A172 (cell line): Measurements from ENCODE around the gene TNKS1BP1. TPM values are rescaled to one million over a fixed set of nuclear protein-coding genes. Genes with fewer than 3 reads are reported as not detected.
A peak's percentile ranks its signal among the peaks of the same experiment; 100 is the strongest.
"Not testable (repeated sequence)": the region's sequence is repeated elsewhere in the genome, so short reads cannot be mapped to it uniquely, and the experiment has no call there.

ENCODE experiments used
- DNase-seq: peaks from one replicate; pipeline ENCODE4 v3.0.0-alpha.2; 2015; ENCODE audit warnings: low spot score
- total RNA-seq: library from RNA; depleted of rRNA; stranded (reverse); fragments of >200 nt; shearing (Covaris generic); gene quantifications from 2 replicates; pipeline ENCODE4 v1.2.3, GENCODE V29; 2014; rRNA removed

The TNKS1BP1 gene, protein sequence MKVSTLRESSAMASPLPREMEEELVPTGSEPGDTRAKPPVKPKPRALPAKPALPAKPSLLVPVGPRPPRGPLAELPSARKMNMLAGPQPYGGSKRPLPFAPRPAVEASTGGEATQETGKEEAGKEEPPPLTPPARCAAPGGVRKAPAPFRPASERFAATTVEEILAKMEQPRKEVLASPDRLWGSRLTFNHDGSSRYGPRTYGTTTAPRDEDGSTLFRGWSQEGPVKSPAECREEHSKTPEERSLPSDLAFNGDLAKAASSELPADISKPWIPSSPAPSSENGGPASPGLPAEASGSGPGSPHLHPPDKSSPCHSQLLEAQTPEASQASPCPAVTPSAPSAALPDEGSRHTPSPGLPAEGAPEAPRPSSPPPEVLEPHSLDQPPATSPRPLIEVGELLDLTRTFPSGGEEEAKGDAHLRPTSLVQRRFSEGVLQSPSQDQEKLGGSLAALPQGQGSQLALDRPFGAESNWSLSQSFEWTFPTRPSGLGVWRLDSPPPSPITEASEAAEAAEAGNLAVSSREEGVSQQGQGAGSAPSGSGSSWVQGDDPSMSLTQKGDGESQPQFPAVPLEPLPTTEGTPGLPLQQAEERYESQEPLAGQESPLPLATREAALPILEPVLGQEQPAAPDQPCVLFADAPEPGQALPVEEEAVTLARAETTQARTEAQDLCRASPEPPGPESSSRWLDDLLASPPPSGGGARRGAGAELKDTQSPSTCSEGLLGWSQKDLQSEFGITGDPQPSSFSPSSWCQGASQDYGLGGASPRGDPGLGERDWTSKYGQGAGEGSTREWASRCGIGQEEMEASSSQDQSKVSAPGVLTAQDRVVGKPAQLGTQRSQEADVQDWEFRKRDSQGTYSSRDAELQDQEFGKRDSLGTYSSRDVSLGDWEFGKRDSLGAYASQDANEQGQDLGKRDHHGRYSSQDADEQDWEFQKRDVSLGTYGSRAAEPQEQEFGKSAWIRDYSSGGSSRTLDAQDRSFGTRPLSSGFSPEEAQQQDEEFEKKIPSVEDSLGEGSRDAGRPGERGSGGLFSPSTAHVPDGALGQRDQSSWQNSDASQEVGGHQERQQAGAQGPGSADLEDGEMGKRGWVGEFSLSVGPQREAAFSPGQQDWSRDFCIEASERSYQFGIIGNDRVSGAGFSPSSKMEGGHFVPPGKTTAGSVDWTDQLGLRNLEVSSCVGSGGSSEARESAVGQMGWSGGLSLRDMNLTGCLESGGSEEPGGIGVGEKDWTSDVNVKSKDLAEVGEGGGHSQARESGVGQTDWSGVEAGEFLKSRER (N-terminal part only)
- total RNA-seq, result 43.8 and 50.8 TPM in 2 replicates

DNA sequence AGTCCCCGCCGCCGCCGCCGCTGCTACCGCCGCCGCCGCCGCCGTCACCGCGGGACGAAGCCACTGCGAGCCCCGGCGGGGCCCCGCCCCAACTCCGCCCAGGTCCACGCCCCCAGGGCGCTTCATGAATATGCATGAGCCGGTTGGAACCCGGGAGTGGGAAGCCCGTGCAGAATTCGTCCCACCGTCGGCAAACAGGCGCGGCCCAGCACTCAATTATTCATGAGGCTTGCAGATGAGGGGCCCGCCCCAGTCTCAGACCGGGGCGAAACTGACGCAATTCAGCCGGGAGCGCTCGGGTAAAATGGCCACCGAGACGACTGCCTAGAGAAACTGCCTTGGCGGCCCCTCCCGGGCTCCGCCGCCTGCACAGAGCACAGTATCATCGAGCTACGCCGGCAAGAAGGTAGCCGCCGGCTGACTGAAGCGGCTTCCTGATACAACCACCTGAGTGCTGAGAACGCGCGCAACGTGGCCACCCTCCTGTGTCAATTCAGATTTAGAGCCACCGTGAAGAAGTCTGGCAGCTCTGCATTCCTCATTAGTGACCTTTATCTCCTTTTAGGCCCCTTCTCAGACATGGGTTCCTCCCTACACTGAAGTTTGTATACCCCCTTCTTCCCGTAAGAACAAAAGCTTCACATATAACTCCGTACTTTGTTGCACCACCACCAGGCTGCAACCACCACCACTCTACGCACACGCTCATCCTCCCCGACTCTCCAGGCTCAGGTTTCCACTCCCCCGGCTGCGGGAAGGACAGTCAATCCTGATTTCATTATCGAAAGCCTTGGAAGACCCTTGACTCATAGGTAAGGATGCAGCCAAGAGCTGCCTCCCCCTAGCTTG is at the start of gene TNKS1BP1:
TSS of gene TNKS1BP1 (minus strand) at position 67 of the 849 bp plus-strand sequence. CDS start 3,067 bp downstream, outside the sequence.
- peak; percentile 85 for DNase-seq

DNA sequence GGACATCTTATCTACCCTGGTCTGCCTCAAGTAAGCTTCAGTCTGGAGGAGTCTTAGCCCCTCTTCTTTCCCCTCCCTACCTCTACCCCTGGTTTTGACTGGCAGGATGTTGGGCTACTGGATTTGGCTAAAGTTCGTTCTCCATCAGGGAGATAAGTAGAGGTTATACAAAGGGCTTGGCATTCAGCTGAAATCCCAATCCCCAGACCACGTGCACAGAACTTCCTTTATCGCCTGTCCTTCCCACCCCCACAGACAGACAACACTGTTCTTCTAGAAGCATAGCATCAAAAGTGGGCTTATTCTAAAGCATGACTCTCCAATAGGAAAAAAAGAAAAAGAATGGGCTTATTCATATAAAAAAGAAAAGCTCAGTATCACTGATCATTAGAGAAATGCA is 48.4 kb upstream of the TNKS1BP1 start:
- no peak for DNase-seq

DNA sequence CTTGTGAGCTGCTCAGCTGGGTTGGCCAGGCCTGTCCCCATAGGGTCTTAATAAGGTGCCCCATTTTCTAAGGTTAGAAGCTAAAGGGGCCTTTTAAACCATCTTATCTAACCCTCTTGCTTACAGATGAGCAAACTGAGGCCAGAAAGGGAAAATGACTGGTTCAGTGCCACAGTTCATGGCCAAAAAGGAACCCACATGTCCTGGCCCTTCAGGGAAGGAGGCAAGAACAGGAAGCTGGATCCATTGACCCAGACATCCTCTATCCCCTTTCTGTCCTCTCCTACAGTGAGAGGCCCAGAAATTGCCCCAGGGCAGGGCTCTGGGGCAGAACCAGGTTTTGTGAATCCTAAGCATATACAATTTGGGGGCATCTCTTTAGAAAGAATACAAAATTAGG is 46.2 kb upstream of the TNKS1BP1 start:
- no peak for DNase-seq

DNA sequence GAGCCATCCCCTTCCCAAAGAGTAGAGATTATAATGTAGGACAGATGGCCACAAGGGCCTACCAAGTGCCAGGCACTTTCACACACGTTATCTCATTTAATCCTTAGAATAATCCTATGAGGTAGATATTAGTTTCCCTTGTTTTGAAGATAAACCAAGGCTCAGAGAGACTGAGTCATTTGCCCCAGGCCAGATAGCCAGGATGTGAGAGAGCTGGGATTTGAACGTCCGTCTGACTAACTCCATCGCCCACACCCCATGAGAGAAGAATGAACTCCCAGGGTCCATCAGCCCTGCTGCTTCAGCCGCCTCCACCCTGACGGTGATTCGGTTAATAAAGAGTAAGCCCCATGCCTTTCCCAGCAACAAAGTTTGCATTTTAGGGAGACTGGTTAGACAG is 45.5 kb upstream of the TNKS1BP1 start:
- no peak for DNase-seq

DNA sequence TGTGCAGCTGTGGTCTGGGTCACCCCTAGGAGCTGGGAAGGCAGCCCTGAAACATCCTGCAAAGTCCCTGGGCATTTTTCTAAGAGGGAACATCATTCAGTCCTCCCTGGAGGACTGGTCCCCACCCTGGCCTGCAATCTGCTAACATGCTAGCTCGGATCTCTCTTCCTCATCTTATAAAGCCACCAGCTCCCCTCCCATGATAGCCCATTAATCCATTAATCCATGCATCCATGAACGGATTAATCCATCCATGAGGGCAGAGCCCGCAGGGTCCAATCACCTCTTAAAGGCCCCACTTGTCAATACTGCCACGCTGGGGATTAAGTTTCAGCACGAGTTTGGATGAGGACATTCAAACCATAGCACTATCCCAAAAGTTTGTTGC is 44.1 kb upstream of the TNKS1BP1 start:
- DNase-seq, result no peak

DNA sequence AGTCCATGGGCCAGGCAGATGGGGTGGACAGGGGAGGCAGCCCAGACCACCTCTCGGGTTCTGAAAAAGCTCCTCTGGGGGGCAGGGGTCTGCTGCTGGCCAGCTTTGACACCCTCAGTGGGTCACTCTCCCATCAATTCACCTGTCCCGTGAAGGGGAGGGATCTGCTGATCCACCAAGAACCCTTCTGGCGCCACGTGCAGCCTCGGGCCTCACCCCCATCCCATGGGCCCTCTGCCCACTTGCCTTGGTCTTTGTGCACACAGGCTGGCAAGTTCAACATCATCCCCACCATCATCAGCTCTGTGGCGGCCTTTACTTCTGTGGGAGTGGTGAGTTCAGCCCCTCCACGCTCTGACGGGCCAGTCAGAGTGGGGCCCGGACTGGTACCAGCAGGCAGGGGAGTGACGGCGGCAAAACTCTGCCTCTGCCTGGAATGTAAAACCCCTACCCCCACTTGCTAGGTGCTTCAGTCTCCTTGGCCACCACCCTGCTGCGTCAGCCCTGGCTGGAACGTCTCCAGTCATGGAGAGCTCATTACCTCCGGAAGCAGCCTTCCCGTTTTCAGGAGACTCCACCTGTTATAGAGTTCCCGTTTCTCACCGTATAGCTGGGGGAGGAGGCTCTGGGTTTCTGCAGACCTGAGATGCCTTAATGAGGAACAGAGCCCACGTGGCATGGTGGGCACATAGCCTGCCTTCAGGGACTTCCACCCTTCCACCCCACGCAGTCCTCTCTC is 43.5 kb upstream of the TNKS1BP1 start:
- DNase-seq, result no peak

DNA sequence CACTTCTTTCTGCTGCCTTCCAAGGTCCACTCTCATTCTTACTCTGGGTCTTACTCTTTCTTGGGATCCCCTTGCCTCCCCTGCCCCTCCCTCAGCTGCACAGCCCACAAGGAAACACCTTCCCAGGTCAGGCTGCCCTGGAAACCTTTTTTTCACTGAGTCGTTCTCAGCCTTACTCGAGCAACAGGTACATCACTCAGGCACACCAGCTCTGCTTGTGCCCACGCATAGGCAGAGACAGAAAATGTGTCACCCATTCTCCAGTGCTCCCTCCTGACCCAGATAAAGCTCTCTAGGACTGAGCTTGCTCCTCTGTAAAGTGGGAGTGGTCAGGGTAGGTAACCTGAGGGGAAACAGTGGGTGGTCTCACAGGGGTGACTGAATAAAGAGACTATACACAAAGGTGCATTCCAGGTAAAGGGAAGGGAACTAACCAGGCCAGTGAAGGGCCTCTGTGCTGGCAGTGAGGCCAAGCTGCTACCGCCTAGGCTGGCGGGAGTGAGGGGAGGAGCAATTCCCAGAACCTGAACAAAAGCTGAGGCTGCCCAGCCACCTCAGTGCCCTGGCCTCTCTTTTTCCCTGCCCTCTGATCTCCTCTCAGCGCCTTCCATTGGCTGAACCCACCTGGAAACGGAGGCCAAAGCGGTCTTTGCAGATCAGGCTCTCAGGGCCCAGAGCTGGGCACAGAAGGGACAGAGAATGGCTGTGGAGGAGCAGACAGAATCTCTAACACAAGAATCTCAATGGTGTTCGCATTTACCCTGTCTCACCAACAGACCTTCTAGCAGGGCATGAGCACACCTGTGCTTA is 40.3 kb upstream of the TNKS1BP1 start:
- DNase-seq, result no peak

DNA sequence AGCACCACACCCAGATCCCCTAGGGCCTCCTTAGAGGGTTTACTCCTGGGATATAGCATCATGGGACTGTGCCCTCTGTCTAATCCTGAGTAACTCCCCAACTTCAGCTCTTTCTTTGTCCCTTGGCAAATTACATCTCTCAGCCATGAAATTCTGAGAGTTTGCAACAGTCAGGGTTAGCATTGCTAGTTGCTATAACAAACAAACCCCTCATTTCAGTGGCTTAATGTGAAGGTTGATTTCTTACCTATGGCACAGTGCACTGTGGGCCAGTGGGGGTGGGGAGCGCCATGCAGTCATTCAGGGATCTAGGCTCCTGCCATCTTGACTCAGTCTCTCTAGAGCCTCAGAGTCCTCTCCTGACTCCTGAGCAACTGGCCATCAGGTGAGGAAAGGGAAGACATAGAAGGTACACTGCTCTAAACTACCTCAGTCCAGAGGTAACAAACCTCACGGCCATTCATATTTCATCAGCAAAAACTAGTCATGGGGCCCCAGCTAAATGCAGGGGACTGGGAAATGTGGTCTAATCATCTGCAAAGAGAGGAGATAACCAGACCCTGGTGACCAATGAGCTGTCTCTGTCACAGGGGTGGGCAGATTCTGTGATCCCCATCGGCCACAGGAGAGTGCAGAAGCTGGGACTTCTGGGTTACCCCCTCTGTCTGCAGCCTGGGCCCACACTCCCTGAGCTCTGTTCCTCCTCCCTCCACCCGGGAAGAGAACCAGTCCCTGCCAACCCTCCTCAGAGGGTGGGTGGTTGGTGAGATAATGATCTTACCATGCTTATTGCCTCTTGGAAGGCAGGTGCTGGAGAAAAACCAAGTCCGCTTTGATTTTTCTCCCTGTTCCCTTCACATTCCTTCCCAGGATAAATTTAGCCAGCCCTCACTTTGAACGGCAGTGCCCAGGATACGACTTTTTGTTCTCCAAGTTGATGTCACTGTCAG is 38.7 kb upstream of the TNKS1BP1 start:
- no peak for DNase-seq

DNA sequence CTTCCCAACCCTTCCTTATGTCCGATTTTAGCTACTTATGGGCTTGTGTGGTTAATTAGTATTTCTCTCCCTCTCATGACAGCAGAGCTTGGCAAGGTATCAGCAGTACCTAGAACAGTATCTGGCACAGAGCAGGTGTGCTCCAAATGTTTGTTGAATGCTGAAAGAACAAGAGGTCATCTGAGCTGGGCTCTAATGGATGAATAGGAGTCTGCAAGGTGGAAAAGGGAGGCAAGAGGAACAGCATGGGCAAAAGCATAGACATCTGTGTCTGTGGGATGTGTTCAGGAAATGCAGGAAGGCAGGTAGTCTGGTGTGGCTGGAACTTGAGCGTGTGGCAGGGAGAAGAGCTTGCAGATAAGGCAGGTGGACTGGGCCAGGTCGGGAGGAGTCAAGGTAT is 37.2 kb upstream of the TNKS1BP1 start:
- DNase-seq, result no peak

DNA sequence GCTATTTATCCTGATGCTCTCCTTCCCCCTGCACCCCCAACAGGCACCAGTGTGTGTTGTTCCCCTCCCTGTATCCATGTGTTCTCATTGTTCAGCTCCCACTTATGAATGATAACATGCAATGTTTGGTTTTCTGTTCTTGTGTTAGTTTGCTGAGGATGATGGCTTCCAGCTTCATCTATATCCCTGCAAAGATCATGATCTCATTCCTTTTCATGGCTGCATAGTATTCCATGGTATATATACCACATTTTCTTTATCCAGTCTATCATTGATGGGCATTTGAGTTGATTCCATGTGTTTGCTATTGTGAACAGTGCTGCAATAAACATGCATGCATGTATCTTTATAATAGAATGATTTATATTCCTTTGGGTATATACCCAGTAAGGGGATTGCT is 36.7 kb upstream of the TNKS1BP1 start:
- not testable (repeated sequence) for DNase-seq

DNA sequence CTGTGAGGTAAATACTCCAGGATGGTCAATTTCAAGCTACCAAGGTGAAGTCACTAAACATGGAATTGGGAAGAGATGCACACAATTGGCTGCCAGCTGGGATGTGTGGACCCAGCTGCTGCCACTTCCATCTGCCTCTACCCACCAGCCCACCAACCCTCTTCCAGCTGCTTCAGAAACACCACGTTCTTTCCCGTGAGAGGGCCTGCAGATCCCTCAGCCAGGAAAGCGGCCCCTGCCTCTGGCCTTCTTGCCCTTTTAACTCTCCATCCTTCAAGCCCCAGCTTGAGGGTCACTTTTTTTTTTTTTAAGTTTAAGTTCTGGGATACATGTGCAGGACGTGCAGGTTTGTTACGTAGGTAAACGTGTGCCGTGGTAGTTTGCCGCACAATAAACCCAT is 36.2 kb upstream of the TNKS1BP1 start:
- no peak for DNase-seq

DNA sequence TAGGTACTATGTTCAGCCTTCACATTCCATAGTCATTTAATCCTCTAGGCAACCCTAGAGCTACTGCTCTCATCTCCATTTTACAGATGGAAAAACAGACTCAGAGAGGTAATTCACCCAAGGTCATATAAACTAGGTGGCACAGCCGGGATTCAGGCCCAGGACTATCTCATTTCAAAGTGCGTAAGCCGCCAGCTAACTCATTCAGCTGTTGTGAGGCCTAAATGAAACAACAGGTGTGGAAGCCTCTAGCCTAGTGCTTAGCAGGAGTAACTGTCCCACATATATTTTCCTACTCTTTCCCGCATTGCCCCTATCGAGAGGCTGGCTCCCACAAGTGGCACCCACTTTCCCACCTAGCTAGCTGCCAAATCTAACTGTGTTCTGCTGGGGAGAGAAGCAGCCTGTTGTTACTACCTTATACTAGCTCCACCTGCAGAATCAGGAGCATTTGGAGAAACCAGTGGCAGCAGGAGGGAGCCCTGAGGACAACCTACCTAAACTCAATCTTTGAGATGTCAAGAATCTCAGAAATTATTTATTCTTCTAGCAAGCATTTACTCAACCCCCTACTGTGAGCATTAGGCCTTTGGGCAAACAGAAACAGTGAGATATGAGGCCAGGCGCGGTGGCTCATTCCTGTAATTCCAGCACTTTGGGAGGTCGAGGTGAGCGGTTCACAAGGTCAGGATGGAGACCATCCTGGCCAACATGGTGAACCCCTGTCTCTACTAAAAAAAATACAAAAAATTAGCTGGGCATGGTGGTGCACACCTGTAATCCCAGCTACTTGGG is 35.3 kb upstream of the TNKS1BP1 start:
- no peak for DNase-seq

DNA sequence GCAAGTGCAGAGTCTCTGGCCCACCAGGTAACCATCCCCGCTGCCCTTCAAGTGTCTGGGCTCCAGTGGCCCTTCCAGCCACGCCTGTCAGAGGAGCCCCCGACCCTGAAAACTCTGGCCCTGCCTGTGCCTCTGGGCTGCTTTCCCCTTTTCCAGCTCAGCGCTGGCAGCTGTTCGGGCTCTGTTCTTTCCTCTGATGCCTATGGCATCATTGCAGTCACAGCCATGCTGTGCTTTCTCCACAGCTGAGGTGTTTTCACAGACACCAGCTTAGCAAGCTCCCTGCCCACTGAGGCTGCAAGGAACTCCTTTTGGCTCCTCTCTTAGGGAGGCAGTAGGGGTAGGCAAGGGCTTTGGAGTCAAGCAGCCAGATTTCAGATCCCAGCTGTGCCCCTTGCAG is 34.6 kb upstream of the TNKS1BP1 start:
- DNase-seq, result no peak

DNA sequence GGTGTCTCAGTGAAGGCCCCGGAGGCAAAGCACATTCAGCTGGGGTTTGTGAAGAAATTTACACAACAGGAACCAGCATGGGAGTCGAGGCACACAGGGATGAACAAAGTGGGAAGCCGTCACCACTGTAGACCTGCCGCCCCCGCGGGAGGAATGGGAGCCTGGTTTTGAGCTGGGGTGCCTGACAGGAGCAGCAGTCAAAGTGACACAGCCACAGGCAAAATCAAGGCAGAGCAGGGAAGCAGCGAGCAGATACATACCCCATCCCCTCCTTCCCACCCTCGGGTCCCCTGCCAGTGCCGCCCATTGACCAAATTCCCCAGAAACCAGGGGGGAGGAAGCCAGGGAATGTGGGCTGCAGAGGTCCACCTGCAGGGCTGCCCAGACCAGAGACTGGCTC is 34.2 kb upstream of the TNKS1BP1 start:
- no peak for DNase-seq

DNA sequence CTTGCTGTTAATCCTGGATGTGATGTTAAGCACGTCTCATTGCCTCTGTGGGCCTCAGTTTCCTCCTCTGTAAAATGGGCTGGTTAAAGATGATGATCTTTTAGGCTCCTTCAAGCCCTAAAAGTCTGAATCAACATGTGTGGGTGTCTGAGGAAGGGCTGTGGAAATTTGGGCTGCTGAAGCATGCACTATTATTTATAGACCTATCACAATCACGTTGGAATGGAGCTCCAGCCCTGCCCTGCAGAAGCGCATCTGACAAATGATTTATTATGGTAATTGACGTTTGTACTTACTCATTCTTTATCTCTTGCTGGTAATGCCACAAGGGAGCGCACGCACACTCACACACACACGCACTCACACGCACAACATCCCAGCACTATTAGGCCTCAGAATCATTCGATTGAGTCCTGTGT is 33.8 kb upstream of the TNKS1BP1 start:
- DNase-seq, result no peak

DNA sequence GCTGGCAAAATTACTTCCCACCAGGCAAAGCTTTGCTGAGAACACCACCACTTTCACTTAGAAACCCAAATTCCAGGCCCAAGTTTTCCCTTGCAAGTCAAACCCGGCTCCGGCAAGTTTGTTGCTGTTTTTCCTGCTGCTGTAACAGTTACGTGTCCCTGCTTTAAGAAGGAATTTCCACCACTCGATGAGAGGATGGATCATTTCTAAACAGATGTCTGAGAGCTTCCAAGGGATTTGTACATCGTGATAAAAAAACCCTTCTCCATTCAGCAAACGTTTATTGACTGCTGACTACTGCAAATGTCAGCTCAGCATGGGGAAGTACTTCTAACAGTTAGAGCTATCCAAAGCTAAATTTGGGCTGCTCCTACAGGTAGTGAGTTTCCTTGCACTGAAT is 33.1 kb upstream of the TNKS1BP1 start:
- no peak for DNase-seq

DNA sequence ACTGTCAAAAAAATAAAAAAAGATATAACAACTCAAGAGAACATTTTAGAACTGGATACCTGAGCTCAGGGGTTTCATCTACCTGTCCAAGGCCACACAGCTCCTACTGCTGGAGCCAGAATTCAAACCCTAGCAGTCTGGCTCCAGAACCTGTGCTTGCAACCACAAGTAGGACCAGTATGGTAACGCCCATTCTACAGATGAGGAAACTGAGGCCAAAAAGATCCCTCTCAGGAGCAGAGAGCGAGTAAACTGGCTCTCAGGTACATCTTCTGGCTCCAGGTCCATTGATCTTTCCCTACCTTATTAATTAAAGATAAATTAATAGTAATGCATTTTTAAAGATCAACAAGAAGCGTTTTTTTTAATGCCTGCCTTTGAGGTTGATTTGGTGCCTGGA is 32.6 kb upstream of the TNKS1BP1 start:
- DNase-seq, result no peak

DNA sequence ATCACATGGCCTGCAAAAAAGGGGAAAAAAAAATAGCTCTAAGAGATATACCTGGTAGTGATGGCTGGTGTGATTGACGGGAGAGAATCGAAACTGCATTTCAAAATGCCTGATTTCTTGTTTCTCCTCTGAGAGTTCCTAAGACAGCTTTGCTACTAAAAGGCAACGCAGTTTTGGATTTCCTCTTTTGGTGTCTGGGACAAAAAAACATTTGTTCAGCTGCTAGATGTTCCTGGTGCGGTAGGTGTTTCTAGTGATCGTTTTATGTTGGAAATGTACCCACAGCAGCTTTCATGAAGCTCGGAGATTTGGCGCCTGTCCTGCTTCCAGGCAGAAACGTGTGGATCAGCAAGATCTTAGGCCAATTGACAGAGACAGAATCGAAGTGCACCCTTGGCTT is 31.5 kb upstream of the TNKS1BP1 start:
- no peak for DNase-seq
